BJ (cell line): ENCODE measurements around the gene DIAPH3. TPM values are rescaled to one million over a fixed set of nuclear protein-coding genes. Genes with fewer than 3 reads are reported as not detected.
A peak's percentile ranks its signal among the peaks of the same experiment; 100 is the strongest.

Experiments
- CTCF ChIA-PET: fragments of 350-600 bp; formaldehyde crosslinking; extraction: SDS; loops from one replicate; lab custom pipeline; 2021; ENCODE audit warnings: antibody characterized with exemption, inconsistent platforms; lab: Yijun Ruan, JAX
- POLR2A ChIA-PET: fragments of 300-600 bp; sonication (Branson Sonifier 250); formaldehyde crosslinking; extraction: SDS; loops from one replicate; lab custom pipeline; 2021; ENCODE audit warnings: antibody characterized with exemption; lab: Charles Lee
- DNase-seq: peaks from one replicate; pipeline ENCODE4 v3.0.0-alpha.2; 2011; ENCODE audit warnings: low read depth
- H3K27me3 ChIP-seq: 2 replicates; pipeline ENCODE4 v1.6.0; 2011; ENCODE audit warnings: low read length; ENCODE audit not compliant: control insufficient read depth, insufficient read depth
- H3K36me3 ChIP-seq: 2 replicates; pipeline ENCODE4 v1.5.1; 2011; ENCODE audit warnings: low read length; ENCODE audit not compliant: control insufficient read depth, insufficient read depth
- H3K4me3 ChIP-seq: 2 replicates; pipeline ENCODE4 v1.5.1; 2011; ENCODE audit warnings: low read depth, mild to moderate bottlenecking, control low read depth, low read length
- CTCF ChIP-seq: IDR thresholded peaks from 2 replicates; pipeline ENCODE4 v1.5.1; 2011; ENCODE audit warnings: low read depth, mild to moderate bottlenecking, control low read depth, inconsistent platforms, low read length, moderate library complexity; ENCODE audit not compliant: insufficient read depth
- polyA plus RNA-seq: library from polyadenylated mRNA; depleted of rRNA; stranded (reverse); fragments of >200 nt; gene quantifications from 2 replicates; pipeline ENCODE4 v1.2.3, GENCODE V29; 2011

Gene DIAPH3
- polyA plus RNA-seq, 1 experiment = 8.5 TPM

- H3K27me3 ChIP-seq = no peaks in the 10 kb centered on the region
- CTCF ChIA-PET = interaction anchor here (1.0 kb wide), 1 partner anchor 11 kb away, joined by 3 read pairs; no protein-coding TSS in a partner anchor
- H3K36me3 ChIP-seq = no peaks in the 10 kb centered on the region
- no peak for DNase-seq
- H3K4me3 ChIP-seq = no peak overlapping the region
- no peak for TF ChIP-seq CTCF
- POLR2A ChIA-PET = no interaction called here
Observed at GRCh38 chr13:59747529-59747928, 416.2 kb downstream of the DIAPH3 start.

GRCh38 chr13:59746291-59746962 is 417.3 kb downstream of the DIAPH3 start:
- ChIA-PET POLR2A (no interaction called here), CTCF (interaction anchor here (1.0 to 2.0 kb wide), 3 partner anchors 9 to 66 kb away, joined by 3 to 6 read pairs (median 3); no protein-coding TSS in a partner anchor)
- no peak overlapping the region for H3K4me3 ChIP-seq
- DNase-seq = peak; percentile 31
- H3K36me3 ChIP-seq = no peaks in the 10 kb centered on the region
- no peak for TF ChIP-seq CTCF
- no peaks in the 10 kb centered on the region for H3K27me3 ChIP-seq

- Histone ChIP-seq H3K36me3 (no peaks in the 10 kb centered on the region), H3K4me3 (no peak overlapping the region), H3K27me3 (no peaks in the 10 kb centered on the region)
- DNase-seq = no peak
- TF ChIP-seq CTCF = no peak
- ChIA-PET POLR2A (interaction anchor here (0.6 kb wide), 1 partner anchor 65 kb away, joined by 9 read pairs; no protein-coding TSS in a partner anchor), CTCF (interaction anchor here (1.5 to 2.0 kb wide), 2 partner anchors 10 to 65 kb away, joined by 3 to 6 read pairs; no protein-coding TSS in a partner anchor)
Observed at GRCh38 chr13:59745392-59745788, 418.3 kb downstream of the DIAPH3 start.

- H3K36me3 ChIP-seq = no peaks in the 10 kb centered on the region
- CTCF ChIA-PET = interaction anchor here (1.1 to 2.0 kb wide), 2 partner anchors 11 to 30 kb away, joined by 3 to 6 read pairs; no protein-coding TSS in a partner anchor
- no peak overlapping the region for H3K4me3 ChIP-seq
- POLR2A ChIA-PET = no interaction called here
- no peaks in the 10 kb centered on the region for H3K27me3 ChIP-seq
- DNase-seq = no peak
- no peak for TF ChIP-seq CTCF
Observed at GRCh38 chr13:59744747-59745391, 418.9 kb downstream of the DIAPH3 start.

GRCh38 chr13:59743195-59743594 is 420.5 kb downstream of the DIAPH3 start:
- H3K27me3 ChIP-seq = no peaks in the 10 kb centered on the region
- no peak for DNase-seq
- POLR2A ChIA-PET = no interaction called here
- no peak for TF ChIP-seq CTCF
- CTCF ChIA-PET = no interaction called here
- no peaks in the 10 kb centered on the region for H3K36me3 ChIP-seq
- no peak overlapping the region for H3K4me3 ChIP-seq
